ENCODE measurements around the gene RECQL5.
A peak's percentile ranks its signal among the peaks of the same experiment; 100 is the strongest.

The RECQL5 gene

GRCh38 chr17:75691371-75691791, 24.4 kb upstream of the RECQL5 start:
- H3K79me2 ChIP-seq (ENCODE audit: low read length), result peaks cover 83% of the 10 kb centered on the region
- no peaks in the 10 kb centered on the region for H4K20me1 ChIP-seq (ENCODE audit: insufficient read depth, low read length)
- H2AFZ ChIP-seq (ENCODE audit: low read depth, low read length), result no peak overlapping the region
- no peak overlapping the region for H3K27ac ChIP-seq (ENCODE audit: low read length)
- H3K4me1 ChIP-seq (ENCODE audit: low read length), result peaks cover 35% of the 10 kb centered on the region
- H3K36me3 ChIP-seq (replicated peaks; ENCODE audit: low read depth, low read length), result peaks cover 71% of the 10 kb centered on the region
- no peak overlapping the region for H3K9ac ChIP-seq (ENCODE audit: low read length)
- no peaks in the 10 kb centered on the region for H3K27me3 ChIP-seq (ENCODE audit: low read depth, low read length)
- TF ChIP-seq EZH2phosphoT487 (IDR thresholded peaks at IDR 0.05; ENCODE audit: low read depth) (no peak), CTCF (IDR thresholded peaks at IDR 0.05; ENCODE audit: low read depth, low read length) (no peak)
- no peaks in the 10 kb centered on the region for H3K9me3 ChIP-seq (ENCODE audit: insufficient read depth, low read length)
- H3K4me2 ChIP-seq (ENCODE audit: low read length), result no peak overlapping the region
- H3K4me3 ChIP-seq (ENCODE audit: low read length), result no peak overlapping the region

GRCh38 chr17:75689441-75689873, 22.5 kb upstream of the RECQL5 start:
- Histone ChIP-seq H2AFZ (ENCODE audit: low read depth, low read length) (no peak overlapping the region), H3K4me1 (ENCODE audit: low read length) (peaks cover 54% of the 10 kb centered on the region), H3K36me3 (replicated peaks; ENCODE audit: low read depth, low read length) (peaks cover 66% of the 10 kb centered on the region), H3K9me3 (ENCODE audit: insufficient read depth, low read length) (no peaks in the 10 kb centered on the region), H3K4me2 (ENCODE audit: low read length) (peak overlapping the region; percentile 87), H3K9ac (ENCODE audit: low read length) (peak overlapping the region; percentile 66), H4K20me1 (ENCODE audit: insufficient read depth, low read length) (no peaks in the 10 kb centered on the region), H3K27ac (ENCODE audit: low read length) (peak overlapping the region; percentile 90), H3K79me2 (ENCODE audit: low read length) (peaks cover 91% of the 10 kb centered on the region), H3K27me3 (ENCODE audit: low read depth, low read length) (no peaks in the 10 kb centered on the region), H3K4me3 (ENCODE audit: low read length) (peak overlapping the region; percentile 16; the same call in 1 of the 2 replicates)
- TF ChIP-seq EZH2phosphoT487 (IDR thresholded peaks at IDR 0.05; ENCODE audit: low read depth) (no peak), CTCF (IDR thresholded peaks at IDR 0.05; ENCODE audit: low read depth, low read length) (no peak)

- H3K79me2 ChIP-seq (ENCODE audit: low read length), result peaks cover 98% of the 10 kb centered on the region
- peak overlapping the region; percentile 87 for H3K4me2 ChIP-seq (ENCODE audit: low read length)
- H3K9ac ChIP-seq (ENCODE audit: low read length), result peak overlapping the region; percentile 66
- no peaks in the 10 kb centered on the region for H4K20me1 ChIP-seq (ENCODE audit: insufficient read depth, low read length)
- TF ChIP-seq CTCF (IDR thresholded peaks at IDR 0.05; ENCODE audit: low read depth, low read length), result no peak
- no peak for TF ChIP-seq EZH2phosphoT487 (IDR thresholded peaks at IDR 0.05; ENCODE audit: low read depth)
- peaks cover 57% of the 10 kb centered on the region for H3K36me3 ChIP-seq (replicated peaks; ENCODE audit: low read depth, low read length)
- peak overlapping the region; percentile 54 for H3K4me3 ChIP-seq (ENCODE audit: low read length)
- peaks cover 61% of the 10 kb centered on the region for H3K4me1 ChIP-seq (ENCODE audit: low read length)
- peak overlapping the region; percentile 90 for H3K27ac ChIP-seq (ENCODE audit: low read length)
- no peak overlapping the region for H2AFZ ChIP-seq (ENCODE audit: low read depth, low read length)
- H3K27me3 ChIP-seq (ENCODE audit: low read depth, low read length), result no peaks in the 10 kb centered on the region
- no peaks in the 10 kb centered on the region for H3K9me3 ChIP-seq (ENCODE audit: insufficient read depth, low read length)
Observed at GRCh38 chr17:75688209-75688825, 21.4 kb upstream of the RECQL5 start.

- no peaks in the 10 kb centered on the region for H4K20me1 ChIP-seq (ENCODE audit: insufficient read depth, low read length)
- peaks cover 39% of the 10 kb centered on the region for H3K36me3 ChIP-seq (replicated peaks; ENCODE audit: low read depth, low read length)
- peak overlapping the region; percentile 2; the same call in 1 of the 2 replicates for H3K4me3 ChIP-seq (ENCODE audit: low read length)
- no peak for TF ChIP-seq EZH2phosphoT487 (IDR thresholded peaks at IDR 0.05; ENCODE audit: low read depth)
- no peak for TF ChIP-seq CTCF (IDR thresholded peaks at IDR 0.05; ENCODE audit: low read depth, low read length)
- H3K9me3 ChIP-seq (ENCODE audit: insufficient read depth, low read length), result no peaks in the 10 kb centered on the region
- no peaks in the 10 kb centered on the region for H3K27me3 ChIP-seq (ENCODE audit: low read depth, low read length)
- peaks cover 89% of the 10 kb centered on the region for H3K79me2 ChIP-seq (ENCODE audit: low read length)
- peak overlapping the region; percentile 90 for H3K27ac ChIP-seq (ENCODE audit: low read length)
- peaks cover 61% of the 10 kb centered on the region for H3K4me1 ChIP-seq (ENCODE audit: low read length)
- no peak overlapping the region for H2AFZ ChIP-seq (ENCODE audit: low read depth, low read length)
- peak overlapping the region; percentile 74 for H3K9ac ChIP-seq (ENCODE audit: low read length)
- peak overlapping the region; percentile 74 for H3K4me2 ChIP-seq (ENCODE audit: low read length)
Observed at GRCh38 chr17:75685499-75685898, 18.5 kb upstream of the RECQL5 start.
